ENCODE data around the gene ODC1. TPM values are rescaled to one million over a fixed set of nuclear protein-coding genes. Genes with fewer than 3 reads are reported as not detected.
"Not testable (repeated sequence)": the region's sequence is repeated elsewhere in the genome, so short reads cannot be mapped to it uniquely, and the experiment has no call there.

The ODC1 gene
- total RNA-seq, 2 donors from 2014 or later = 31.9 to 59.7 TPM

DNA sequence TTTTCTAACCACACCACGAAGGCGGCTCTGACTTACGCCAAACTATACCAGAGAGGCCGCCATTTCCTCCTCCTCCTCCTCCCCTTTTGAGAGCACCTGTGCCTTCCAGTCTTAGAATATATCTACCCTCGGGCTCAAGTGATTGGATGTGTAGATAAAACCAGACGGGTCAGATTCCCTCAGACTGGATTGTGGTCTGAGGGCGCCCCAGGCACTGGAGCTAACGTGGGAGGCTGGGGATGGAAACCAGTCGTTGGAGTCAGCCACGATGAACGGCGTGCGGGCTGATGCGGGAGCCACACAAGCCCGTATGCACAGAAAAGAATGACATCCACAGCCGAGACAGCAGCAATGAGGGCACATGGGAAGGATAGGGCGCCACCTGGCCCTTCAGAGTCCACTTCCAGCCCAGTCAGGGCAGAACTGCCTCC, 12.3 kb upstream of the ODC1 start:
- Histone ChIP-seq H3K27me3 (no peaks in the 10 kb centered on the region), H3K36me3 (replicated peaks in 1 of 2; ENCODE audit: insufficient read depth in 1 of 2, low read depth in 2 of 2) (no peaks in the 10 kb centered on the region), H3K4me1 (peaks cover 10% of the 10 kb centered on the region), H3K27ac (no peak overlapping the region), H3K4me3 (no peak overlapping the region), H3K9me3 (no peaks in the 10 kb centered on the region)
- DNase-seq (no peak), ATAC-seq (no peak)
- WGBS, 2 donors = 77 to 79% methylated on average over 17 of the region's 17 CpGs
- intact Hi-C loops (cut with DNase I) = no loop called here
- TF ChIP-seq CTCF (IDR thresholded peaks at IDR 0.05) (no peak), POLR2A (IDR thresholded peaks at IDR 0.05) (no peak)

- H3K4me1 ChIP-seq = peaks cover 10% of the 10 kb centered on the region
- DNase-seq (peak in 3 of 4 donors; percentile 47 to 51 (median 49)), ATAC-seq (peak; percentile 54)
- H3K4me3 ChIP-seq = no peak overlapping the region
- H3K9me3 ChIP-seq = no peaks in the 10 kb centered on the region
- WGBS, 2 donors = 47 to 49% methylated on average over 11 of the region's 11 CpGs
- TF ChIP-seq POLR2A (IDR thresholded peaks at IDR 0.05) = no peak
- no peak for TF ChIP-seq CTCF (IDR thresholded peaks at IDR 0.05)
- H3K36me3 ChIP-seq (replicated peaks in 1 of 2; ENCODE audit: insufficient read depth in 1 of 2, low read depth in 2 of 2) = no peaks in the 10 kb centered on the region
- intact Hi-C loops (cut with DNase I) = no loop called here
- H3K27me3 ChIP-seq = no peaks in the 10 kb centered on the region
- H3K27ac ChIP-seq = no peak overlapping the region
Measured at GRCh38 chr2:10457846-10458598, 9.9 kb upstream of the ODC1 start.

GRCh38 chr2:10457195-10457594, 9.1 kb upstream of the ODC1 start:
- ATAC-seq; H3K4me3 ChIP-seq; DNase-seq; H3K9me3 ChIP-seq; intact Hi-C loops (cut with DNase I); H3K27ac ChIP-seq; H3K27me3 ChIP-seq; H3K36me3 ChIP-seq (replicated peaks in 1 of 2; ENCODE audit: insufficient read depth in 1 of 2, low read depth in 2 of 2): not testable (repeated sequence)
- H3K4me1 ChIP-seq = peaks cover 14% of the 10 kb centered on the region
- WGBS, 2 donors = 64 to 76% methylated on average over 3 of the region's 3 CpGs

DNA sequence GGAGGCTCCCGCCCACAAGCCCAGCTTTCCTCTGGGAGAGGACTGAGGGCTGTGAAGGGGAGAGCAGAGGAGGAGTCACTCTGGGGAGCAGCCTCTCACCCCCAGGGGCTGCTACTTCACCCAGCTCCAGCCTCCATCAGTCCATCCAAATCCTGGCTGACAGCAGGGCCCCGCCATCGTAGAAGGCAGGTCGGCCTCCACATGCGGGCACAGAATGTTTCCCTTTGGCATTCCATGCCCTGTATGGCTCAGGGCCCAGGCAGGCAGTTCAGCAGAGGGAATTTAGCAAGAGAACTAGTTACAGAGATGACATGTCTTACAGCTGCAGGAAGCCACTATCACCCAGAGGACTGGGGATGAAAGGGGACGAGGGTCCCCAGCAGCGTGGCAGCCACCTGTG, 6.4 kb upstream of the ODC1 start:
- TF ChIP-seq CTCF (IDR thresholded peaks at IDR 0.05) = no peak
- TF ChIP-seq POLR2A (IDR thresholded peaks at IDR 0.05) = no peak
- intact Hi-C loops (cut with DNase I) = no loop called here
- H3K36me3 ChIP-seq (replicated peaks in 1 of 2; ENCODE audit: insufficient read depth in 1 of 2, low read depth in 2 of 2) = no peaks in the 10 kb centered on the region
- H3K9me3 ChIP-seq = no peaks in the 10 kb centered on the region
- WGBS, 2 donors = 81 to 100% methylated on average over 2 to 7 of the region's 7 CpGs
- H3K4me3 ChIP-seq = no peak overlapping the region
- no peak for ATAC-seq
- no peak overlapping the region for H3K27ac ChIP-seq
- no peak for DNase-seq
- H3K4me1 ChIP-seq = peaks cover 31% of the 10 kb centered on the region
- no peaks in the 10 kb centered on the region for H3K27me3 ChIP-seq

DNA sequence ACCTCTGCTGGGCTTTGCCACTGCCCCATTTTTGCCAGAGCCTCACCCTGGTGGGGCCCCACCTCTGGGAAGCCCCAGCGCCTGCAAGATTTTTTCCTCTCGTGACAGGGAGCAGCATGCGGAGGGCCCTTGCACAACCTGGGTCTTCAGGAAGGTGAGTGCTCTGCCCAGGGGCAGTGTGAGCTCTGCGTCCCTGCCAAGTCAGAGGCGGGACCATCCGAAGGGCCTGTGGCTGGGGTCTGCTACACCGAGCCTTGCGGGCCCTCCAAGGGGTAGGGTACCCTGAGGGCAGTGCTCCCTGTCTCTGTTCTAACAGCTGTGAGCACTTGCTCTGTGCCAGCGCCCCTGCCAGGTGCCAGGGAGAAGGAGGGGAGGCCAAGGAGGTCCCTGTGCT, 5.8 kb upstream of the ODC1 start:
- DNase-seq = no peak
- Histone ChIP-seq H3K4me1 (peaks cover 37% of the 10 kb centered on the region), H3K4me3 (no peak overlapping the region), H3K36me3 (replicated peaks in 1 of 2; ENCODE audit: insufficient read depth in 1 of 2, low read depth in 2 of 2) (no peaks in the 10 kb centered on the region), H3K27ac (no peak overlapping the region), H3K9me3 (no peaks in the 10 kb centered on the region), H3K27me3 (no peaks in the 10 kb centered on the region)
- TF ChIP-seq CTCF (IDR thresholded peaks at IDR 0.05) = no peak
- no peak for ATAC-seq
- intact Hi-C loops (cut with DNase I) = no loop called here
- WGBS, 2 donors = 89 to 98% methylated on average over 8 to 9 of the region's 9 CpGs
